DMS53 treated with DMSO at 0.1 percent for 48 hours (cell line): ENCODE measurements around the gene MAST4.

Experiments
- DNase-seq: peaks from one replicate; lab custom pipeline; 2025; ENCODE audit not compliant: unreplicated experiment; lab: John Stamatoyannopoulos, UW

Gene MAST4

GRCh38 chr5:66947458-66947857, 351.3 kb downstream of the MAST4 start:
- DNase-seq = no peak

GRCh38 chr5:66949066-66949465, 352.9 kb downstream of the MAST4 start:
- no peak for DNase-seq

GRCh38 chr5:66952153-66952552, 356.0 kb downstream of the MAST4 start:
- no peak for DNase-seq

- DNase-seq = no peak
Measured at GRCh38 chr5:66956439-66956838, 360.2 kb downstream of the MAST4 start.

GRCh38 chr5:66958201-66958979, 362.2 kb downstream of the MAST4 start:
- no peak for DNase-seq

GRCh38 chr5:66958980-66959641, 362.9 kb downstream of the MAST4 start:
- DNase-seq = peak; percentile 27

- DNase-seq = peak; percentile 73
Measured at GRCh38 chr5:66959653-66960052, 363.5 kb downstream of the MAST4 start.

- DNase-seq = peak; percentile 29
Measured at GRCh38 chr5:66960369-66961137, 364.4 kb downstream of the MAST4 start.

- peak; percentile 23 for DNase-seq
Measured at GRCh38 chr5:66963559-66963971, 367.4 kb downstream of the MAST4 start.

GRCh38 chr5:66966439-66966838, 370.2 kb downstream of the MAST4 start:
- no peak for DNase-seq

- no peak for DNase-seq
Measured at GRCh38 chr5:66967102-66967501, 370.9 kb downstream of the MAST4 start.

GRCh38 chr5:66967826-66968262, 371.7 kb downstream of the MAST4 start:
- no peak for DNase-seq

- DNase-seq = no peak
Measured at GRCh38 chr5:66969484-66969883, 373.3 kb downstream of the MAST4 start.

GRCh38 chr5:66969963-66970362, 373.8 kb downstream of the MAST4 start:
- no peak for DNase-seq

- DNase-seq = no peak
Measured at GRCh38 chr5:66972004-66972403, 375.8 kb downstream of the MAST4 start.

- no peak for DNase-seq
Measured at GRCh38 chr5:66974256-66974655, 378.1 kb downstream of the MAST4 start.

GRCh38 chr5:66976108-66976507, 379.9 kb downstream of the MAST4 start:
- DNase-seq = no peak

- DNase-seq = no peak
Measured at GRCh38 chr5:66979738-66980137, 383.5 kb downstream of the MAST4 start.

GRCh38 chr5:66981266-66982055, 385.3 kb downstream of the MAST4 start:
- DNase-seq = no peak

- DNase-seq = no peak
Measured at GRCh38 chr5:66982056-66982387, 385.8 kb downstream of the MAST4 start.

- no peak for DNase-seq
Measured at GRCh38 chr5:66982470-66982869, 386.3 kb downstream of the MAST4 start.
